Measurements from ENCODE around the gene CYP46A1.

The CYP46A1 gene

DNA sequence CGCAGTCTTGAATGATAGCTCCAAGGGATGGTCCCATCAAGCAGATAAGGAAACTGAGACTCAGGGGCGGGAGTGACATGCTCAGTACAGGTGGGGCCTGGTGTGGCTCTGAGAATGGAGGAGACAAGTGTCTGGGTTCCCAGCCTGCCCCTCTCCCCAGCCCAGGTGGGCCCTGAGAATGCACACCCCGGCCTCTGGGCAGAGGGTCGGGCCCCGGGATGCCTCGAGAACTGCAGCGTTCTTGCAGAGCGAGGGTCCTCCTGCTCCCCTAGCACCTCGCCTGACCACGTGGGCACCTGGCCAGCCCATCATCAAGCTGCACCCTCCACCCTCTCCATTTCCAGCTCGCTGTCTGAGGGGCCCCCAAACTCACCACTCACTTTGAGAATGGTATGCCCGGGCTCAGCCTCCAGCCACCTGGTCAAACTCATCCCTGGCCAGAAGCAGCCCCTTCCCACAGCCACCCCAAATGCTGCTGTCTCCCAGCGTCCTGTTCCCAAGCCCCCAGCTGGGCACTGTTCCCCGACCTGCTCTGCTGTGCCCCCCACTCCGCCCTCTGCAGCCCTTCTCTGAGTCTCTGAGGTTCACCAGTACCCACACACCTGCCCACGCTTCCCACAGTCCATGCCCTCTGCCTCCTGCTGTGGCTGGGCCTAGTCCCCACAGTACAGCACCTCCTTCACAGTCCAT, 44.3 kb downstream of the CYP46A1 start:
- DNase-seq (ENCODE audit: low read depth, low spot score) = no peak

GRCh38 chr14:99728981-99729451, 44.9 kb downstream of the CYP46A1 start:
- DNase-seq (ENCODE audit: low read depth, low spot score) = no peak

GRCh38 chr14:99729991-99730875, 46.1 kb downstream of the CYP46A1 start:
- DNase-seq (ENCODE audit: low read depth, low spot score) = peak; percentile 51

GRCh38 chr14:99730876-99731546, 46.9 kb downstream of the CYP46A1 start:
- DNase-seq (ENCODE audit: low read depth, low spot score) = no peak

DNA sequence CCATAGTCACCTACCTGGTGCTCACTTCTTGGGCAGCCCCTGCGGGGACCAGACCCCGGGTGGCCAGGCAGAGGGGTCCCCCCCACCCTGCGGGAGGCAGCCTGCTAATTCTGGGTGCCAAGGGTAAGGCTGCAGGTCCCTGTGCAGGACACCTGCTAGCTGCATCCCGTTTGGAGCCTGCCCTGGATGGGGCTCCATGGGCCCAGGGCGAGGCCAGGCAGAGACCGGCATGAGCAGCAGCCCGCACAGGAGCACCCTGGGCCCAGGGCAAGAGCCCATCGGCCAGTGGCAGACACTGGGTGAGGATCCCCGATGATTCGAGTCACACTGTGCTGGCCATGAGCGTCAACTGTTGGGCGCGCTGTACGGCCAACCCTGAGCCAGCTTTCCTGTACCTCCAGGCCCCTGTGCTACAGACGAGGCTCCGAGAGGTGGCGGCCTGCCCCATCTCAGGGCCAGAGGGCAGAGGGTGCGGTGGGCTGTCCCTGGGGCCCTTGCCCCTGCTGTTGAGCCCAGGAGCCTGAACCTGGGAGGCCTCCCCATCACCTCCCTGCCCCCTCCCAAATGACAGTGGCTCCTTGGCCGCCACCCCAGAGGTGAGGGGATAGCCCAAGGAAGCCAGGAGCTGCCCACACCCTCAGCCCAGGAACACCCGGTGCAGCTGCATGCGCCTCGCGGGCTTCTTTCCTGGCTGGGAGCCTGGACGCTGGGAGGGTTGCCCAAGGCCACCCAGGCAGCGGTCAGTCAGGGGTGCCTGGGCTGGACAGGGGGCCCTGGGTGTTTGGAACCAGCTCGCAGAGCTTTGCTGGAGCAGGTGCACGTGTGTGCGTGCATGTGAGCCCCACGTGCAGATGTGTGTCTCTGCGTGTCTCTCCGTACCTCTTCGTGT, 47.7 kb downstream of the CYP46A1 start:
- DNase-seq (ENCODE audit: low read depth, low spot score) = no peak

DNA sequence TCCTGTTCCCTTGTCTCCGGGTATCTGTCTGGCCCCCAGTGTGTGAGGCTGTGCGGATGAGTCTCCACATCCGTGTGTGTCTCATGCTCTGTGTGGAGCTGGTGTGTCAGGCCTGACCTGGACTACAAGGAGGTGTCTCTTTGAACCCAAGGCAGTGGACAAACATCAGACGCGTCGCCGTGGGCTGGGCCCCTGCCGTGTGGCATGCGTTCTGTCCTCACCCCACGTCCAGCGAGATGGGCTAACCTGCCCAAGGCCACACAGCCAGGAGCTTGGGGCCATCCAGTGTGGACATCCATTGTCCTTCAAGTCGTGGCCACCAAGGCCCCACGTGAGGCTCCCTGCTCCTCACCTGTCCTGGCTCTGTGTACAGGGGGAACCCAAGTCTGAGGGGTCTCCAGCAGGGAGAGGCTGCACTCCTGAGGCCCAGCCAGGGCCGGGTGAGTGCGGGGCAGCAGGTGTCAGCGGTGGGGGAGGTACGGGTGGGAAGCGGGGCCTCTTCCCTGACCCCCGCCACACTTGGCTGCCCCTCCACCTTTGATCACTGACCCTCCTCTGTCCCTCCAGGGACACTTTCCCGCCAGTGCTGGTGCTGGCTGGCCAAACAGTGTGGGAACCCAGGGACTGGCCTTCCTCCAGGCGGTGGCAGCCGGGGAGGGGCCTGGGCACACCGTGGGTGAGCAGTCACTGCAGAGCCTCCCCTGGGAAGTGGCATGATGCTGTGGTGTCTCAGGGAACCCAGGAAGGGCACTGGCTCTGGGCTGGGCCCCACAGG, 48.5 kb downstream of the CYP46A1 start:
- DNase-seq (ENCODE audit: low read depth, low spot score) = no peak

DNA sequence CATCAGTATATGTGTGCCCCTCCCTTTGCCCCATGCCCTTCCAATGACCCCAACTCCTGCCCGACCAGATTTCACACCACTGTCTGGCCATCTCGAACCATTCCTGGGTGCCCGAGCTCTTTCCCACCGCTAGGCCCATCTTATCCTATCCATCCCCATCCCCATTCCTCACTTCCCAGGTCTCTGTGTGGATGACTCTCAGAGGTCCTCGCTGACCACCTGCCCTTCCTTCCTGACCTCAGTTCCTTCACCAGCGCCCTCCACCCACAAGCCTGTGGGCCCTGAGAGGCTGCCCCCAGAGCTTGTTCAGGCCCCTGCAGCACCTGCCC, 49.1 kb downstream of the CYP46A1 start:
- no peak for DNase-seq (ENCODE audit: low read depth, low spot score)

GRCh38 chr14:99733540-99734405, 49.7 kb downstream of the CYP46A1 start:
- DNase-seq (ENCODE audit: low read depth, low spot score) = no peak

DNA sequence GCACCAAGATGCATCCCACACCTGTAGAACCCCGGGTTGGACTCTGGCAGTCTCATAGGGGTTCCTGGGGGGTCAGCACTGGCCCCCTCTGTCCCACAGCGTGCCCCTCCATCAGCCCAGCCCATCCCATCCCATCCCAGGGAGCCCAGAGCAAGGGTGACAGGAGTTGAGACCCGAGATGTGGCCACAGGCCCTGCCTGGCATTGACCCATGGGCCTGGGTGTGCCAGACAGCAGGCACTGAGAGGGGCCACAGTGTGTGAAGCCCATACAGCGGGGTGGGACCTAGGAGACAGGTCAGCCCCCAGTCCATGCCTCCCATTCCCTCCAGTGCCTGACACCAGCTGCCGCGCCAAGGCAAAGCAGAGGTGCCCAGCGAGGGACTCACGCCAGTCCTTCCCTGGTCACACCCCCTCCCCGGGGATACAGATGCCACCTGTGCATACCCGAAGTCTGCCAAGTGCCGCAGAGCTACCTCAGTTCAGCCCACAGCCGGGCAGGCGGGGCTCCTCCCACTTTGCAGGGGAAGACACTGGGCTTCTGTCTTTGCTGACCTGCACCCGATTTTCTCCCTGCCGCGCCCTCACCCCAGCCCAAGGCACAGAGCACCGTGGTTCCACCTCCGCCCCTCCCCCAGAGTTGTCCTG, 50.4 kb downstream of the CYP46A1 start:
- no peak for DNase-seq (ENCODE audit: low read depth, low spot score)

- no peak for DNase-seq (ENCODE audit: low read depth, low spot score)
These were observed 51.4 kb downstream of the CYP46A1 start for GRCh38 chr14:99735189-99736135.

- DNase-seq (ENCODE audit: low read depth, low spot score) = no peak
These were observed 52.7 kb downstream of the CYP46A1 start for GRCh38 chr14:99736603-99737371.

DNA sequence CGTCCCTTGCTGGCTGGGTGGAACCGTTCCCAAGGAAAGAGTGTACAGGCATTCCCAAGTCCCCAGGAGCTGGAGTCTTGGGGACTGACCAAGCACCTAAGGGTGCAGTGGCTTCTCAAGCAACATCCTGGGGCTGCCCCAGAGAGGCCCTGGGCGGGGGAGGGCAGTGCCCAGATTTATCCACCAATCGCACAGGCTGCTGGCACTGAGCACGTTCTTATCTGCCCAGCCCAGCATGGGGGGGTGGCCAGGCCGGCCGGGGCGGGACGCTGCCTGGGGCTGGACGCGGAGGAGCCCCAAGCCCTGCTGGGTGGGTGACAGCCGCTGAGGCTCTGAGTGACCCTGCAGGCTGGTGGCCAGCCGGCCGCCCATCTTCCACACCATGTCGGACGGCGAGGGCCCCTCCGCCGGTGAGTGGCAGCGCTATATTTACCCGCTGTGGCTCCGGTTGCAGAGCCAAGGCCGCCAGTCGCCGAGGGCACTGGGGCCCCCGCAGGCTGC, 53.4 kb downstream of the CYP46A1 start:
- DNase-seq (ENCODE audit: low read depth, low spot score) = no peak

- no peak for DNase-seq (ENCODE audit: low read depth, low spot score)
These were observed 54.0 kb downstream of the CYP46A1 start for GRCh38 chr14:99737956-99738667.

DNA sequence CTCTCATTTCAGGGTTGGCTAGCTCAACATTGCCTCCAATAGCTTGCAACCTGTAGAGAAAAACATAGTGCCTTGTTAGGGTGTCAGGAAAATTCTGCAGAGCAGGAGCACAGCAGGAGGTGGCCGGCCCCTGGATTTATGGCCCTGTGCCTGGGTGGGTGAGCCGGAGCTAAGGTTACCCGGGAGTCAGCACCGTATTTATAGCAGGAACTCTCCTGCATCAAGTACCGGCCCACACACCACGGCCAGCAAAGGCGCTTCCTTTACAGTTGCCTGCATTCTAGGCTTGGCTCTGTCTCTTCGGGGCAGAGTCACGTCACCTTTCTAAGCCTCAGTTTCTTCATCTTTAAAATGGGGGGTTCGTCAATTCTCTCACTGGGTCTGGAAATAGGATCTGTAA, 56.3 kb downstream of the CYP46A1 start:
- no peak for DNase-seq (ENCODE audit: low read depth, low spot score)

- no peak for DNase-seq (ENCODE audit: low read depth, low spot score)
These were observed 57.3 kb downstream of the CYP46A1 start for GRCh38 chr14:99741227-99741976.

DNA sequence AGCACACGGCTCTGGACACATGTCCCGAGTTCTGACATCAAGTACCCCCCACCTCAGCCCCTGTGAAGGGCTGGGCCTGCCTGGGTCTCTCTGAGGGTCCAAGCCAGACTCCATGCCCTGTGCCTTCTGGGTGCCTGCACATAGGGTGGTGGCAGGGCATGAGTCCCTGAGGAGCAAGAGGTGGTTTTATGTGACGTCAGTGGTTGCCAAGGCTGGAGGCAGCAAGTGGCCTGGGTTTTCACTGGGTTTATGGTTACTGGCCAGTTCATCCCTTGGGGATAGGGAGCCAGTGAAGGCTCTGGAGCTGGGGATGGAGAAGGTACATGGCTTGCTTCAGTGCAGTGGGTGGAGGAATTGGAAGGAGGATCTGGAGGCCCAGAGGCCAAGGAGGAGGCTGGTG, 58.0 kb downstream of the CYP46A1 start:
- no peak for DNase-seq (ENCODE audit: low read depth, low spot score)

Measured in activated naive CD8-positive, alpha-beta T cell treated with anti-CD3 and anti-CD28 coated beads, Interleukin-2, amount 50 U/mL, for 16 hours (primary cell).